Trophoblast cell (in vitro differentiated cells and primary cell): ENCODE data around the gene ARID3B.
"Not testable (repeated sequence)": the region's sequence is repeated elsewhere in the genome, so short reads cannot be mapped to it uniquely, and the experiment has no call there.

ENCODE experiments used
- DNase-seq, 2 donors: peaks; one replicate each; pipeline ENCODE4 v3.0.0-alpha.2; 2016
- H2AFZ ChIP-seq: 2 replicates; pipeline ENCODE4 v1.6.1; 2013; ENCODE audit warnings: low read length, moderate library complexity, mild to moderate bottlenecking; ENCODE audit not compliant: insufficient read depth, poor library complexity
- H2AK5ac ChIP-seq: 2 replicates; pipeline ENCODE4 v1.6.1; 2013; ENCODE audit warnings: mild to moderate bottlenecking, low read length
- H2BK120ac ChIP-seq: 2 replicates; pipeline ENCODE4 v1.6.1; 2013; ENCODE audit warnings: low read length, mild to moderate bottlenecking, moderate library complexity; ENCODE audit not compliant: insufficient read depth, poor library complexity
- H2BK12ac ChIP-seq: 2 replicates; pipeline ENCODE4 v1.6.1; 2013; ENCODE audit warnings: mild to moderate bottlenecking, low read length, moderate library complexity
- H2BK5ac ChIP-seq: 2 replicates; pipeline ENCODE4 v1.6.1; 2013; ENCODE audit warnings: low read length, low read depth, moderate library complexity, mild to moderate bottlenecking; ENCODE audit not compliant: poor library complexity
- H3K14ac ChIP-seq: 2 replicates; pipeline ENCODE4 v1.6.1; 2013; ENCODE audit warnings: mild to moderate bottlenecking, low read length
- H3K18ac ChIP-seq: 2 replicates; pipeline ENCODE4 v1.6.1; 2013; ENCODE audit warnings: mild to moderate bottlenecking, low read length
- H3K23ac ChIP-seq: 2 replicates; pipeline ENCODE4 v1.6.1; 2013; ENCODE audit warnings: low read length
- H3K27ac ChIP-seq: 2 replicates; pipeline ENCODE4 v1.5.1; 2013; ENCODE audit warnings: low read depth, mild to moderate bottlenecking, inconsistent platforms, low read length, moderate library complexity
- H3K27me3 ChIP-seq: 2 replicates; pipeline ENCODE4 v1.6.1; 2013; ENCODE audit warnings: inconsistent platforms, mild to moderate bottlenecking, low read length, moderate library complexity; ENCODE audit not compliant: insufficient read depth
- H3K36me3 ChIP-seq, 2 experiments: 1 replicate in 1 of 2; 2 replicates in 1 of 2; pipeline ENCODE4 v1.6.1; 2013; ENCODE audit warnings: low read length in 2 of 2, mild to moderate bottlenecking in 2 of 2, moderate library complexity in 1 of 2; ENCODE audit not compliant: insufficient read depth in 2 of 2, control insufficient read depth in 1 of 2
- H3K4ac ChIP-seq: 2 replicates; pipeline ENCODE4 v1.6.1; 2013; ENCODE audit warnings: low read depth, mild to moderate bottlenecking, low read length, moderate library complexity
- H3K4me1 ChIP-seq, 2 experiments: 1 replicate in 1 of 2; 2 replicates in 1 of 2; pipeline ENCODE4 v1.6.1; 2013; ENCODE audit warnings: low read length in 2 of 2, mild to moderate bottlenecking in 2 of 2, moderate library complexity in 1 of 2; ENCODE audit not compliant: insufficient read depth in 2 of 2, control insufficient read depth in 1 of 2
- H3K4me2 ChIP-seq: 2 replicates; pipeline ENCODE4 v1.6.1; 2013; ENCODE audit warnings: inconsistent platforms, mild to moderate bottlenecking, low read length, moderate library complexity
- H3K4me3 ChIP-seq: 2 replicates; pipeline ENCODE4 v1.5.1; 2013; ENCODE audit warnings: mild to moderate bottlenecking, low read depth, low read length, inconsistent platforms
- H3K79me1 ChIP-seq: one replicate; pipeline ENCODE4 v1.6.1; 2013; ENCODE audit warnings: low read length
- H3K79me2 ChIP-seq: 2 replicates; pipeline ENCODE4 v1.6.1; 2013; ENCODE audit warnings: low read length, mild to moderate bottlenecking; ENCODE audit not compliant: control insufficient read depth, insufficient read depth, poor library complexity
- H3K9ac ChIP-seq: 2 replicates; pipeline ENCODE4 v1.6.1; 2013; ENCODE audit warnings: mild to moderate bottlenecking, low read length
- H3K9me3 ChIP-seq: 2 replicates; pipeline ENCODE4 v1.6.1; 2013; ENCODE audit warnings: low read depth, mild to moderate bottlenecking, control low read depth, inconsistent platforms, low read length; ENCODE audit not compliant: insufficient read depth
- H4K12ac ChIP-seq: 2 replicates; pipeline ENCODE4 v1.6.1; 2013; ENCODE audit warnings: low read depth, mild to moderate bottlenecking, low read length, moderate library complexity
- H4K8ac ChIP-seq: 2 replicates; pipeline ENCODE4 v1.6.1; 2013; ENCODE audit warnings: low read depth, mild to moderate bottlenecking, low read length, moderate library complexity
- H4K91ac ChIP-seq: one replicate; pipeline ENCODE4 v1.6.1; 2013; ENCODE audit warnings: low read depth, mild to moderate bottlenecking, low read length, moderate library complexity
- WGBS: extraction: QIAGEN DNeasy Blood & Tissue Kit; methylation state at CpG from one replicate; pipeline ENCODE4 v1.1.7; 2013; ENCODE audit warnings: missing lambda C conversion rate; ENCODE audit not compliant: insufficient read length, insufficient coverage; ENCODE audit errors: extremely low coverage; 5-methylcytosine and 5-hydroxymethylcytosine counted together

The ARID3B gene

DNA sequence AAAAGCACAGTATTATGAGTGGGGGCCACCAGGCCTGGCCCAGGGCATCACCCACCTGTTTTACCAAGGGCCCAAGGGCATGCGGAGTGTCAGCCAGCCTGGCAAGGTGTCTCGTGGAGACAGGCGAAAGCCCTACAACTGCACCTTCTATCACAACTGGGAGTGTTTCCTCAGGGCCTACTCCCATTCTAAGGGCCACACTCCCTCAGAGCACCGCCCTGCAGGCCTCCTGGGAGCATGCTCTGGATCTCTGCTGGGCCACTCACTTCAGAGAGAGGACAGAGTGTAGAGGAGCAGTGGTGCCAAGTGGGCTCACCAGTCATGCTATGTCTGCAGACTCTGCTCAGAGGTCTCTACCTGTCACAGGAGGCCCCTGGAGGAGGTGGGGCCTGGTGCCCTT is 53.4 kb downstream of the ARID3B start:
- H4K8ac ChIP-seq: no peak overlapping the region
- no peak overlapping the region for H3K9ac ChIP-seq
- no CpG with 5 or more reads among the region's 4 CpGs for WGBS

DNA sequence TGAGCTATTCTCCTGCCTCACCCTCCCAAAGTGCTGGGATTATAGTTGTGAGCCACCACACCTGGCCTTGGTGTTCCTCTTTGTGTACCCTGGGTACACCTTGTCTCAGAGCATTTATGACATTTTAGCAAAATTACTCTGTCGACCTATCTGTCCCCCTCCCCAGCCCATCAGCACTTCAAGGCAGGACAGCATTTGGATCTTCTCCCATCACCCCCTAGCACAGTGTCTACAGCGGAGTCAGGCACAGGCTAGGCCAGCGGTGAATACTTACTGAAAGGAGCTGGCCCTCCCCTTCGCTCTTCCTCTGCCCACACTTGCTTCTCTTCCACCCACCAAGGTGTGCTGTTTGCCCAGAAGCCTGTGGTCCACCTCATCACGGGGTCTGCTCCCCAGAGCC is 54.3 kb downstream of the ARID3B start:
- Histone ChIP-seq H2AFZ (no peak overlapping the region), H2BK5ac (no peak overlapping the region), H3K27ac (no peak overlapping the region), H2AK5ac (no peak overlapping the region), H3K27me3 (no peaks in the 10 kb centered on the region), H3K4ac (no peak overlapping the region), H3K9me3 (peaks cover 3% of the 10 kb centered on the region), H3K4me2 (no peak overlapping the region), H3K18ac (no peak overlapping the region), H3K4me1 (peaks cover 21 to 25% of the 10 kb centered on the region in 2 experiments), H3K79me1 (peaks cover 7% of the 10 kb centered on the region), H3K36me3 (peaks cover 65 to 81% of the 10 kb centered on the region in 2 experiments), H2BK12ac (no peak overlapping the region), H4K91ac (no peak overlapping the region), H4K12ac (no peak overlapping the region), H3K9ac (no peak overlapping the region), H3K14ac (no peak overlapping the region), H4K8ac (no peak overlapping the region), H3K23ac (no peak overlapping the region), H3K79me2 (no peaks in the 10 kb centered on the region), H3K4me3 (no peak overlapping the region), H2BK120ac (no peak overlapping the region)
- WGBS: no CpG with 5 or more reads among the region's 5 CpGs
- no peak for DNase-seq

More for the DNA sequence above, 53.4 kb downstream of the ARID3B start:
- H3K4me1 ChIP-seq: peaks cover 25 to 29% of the 10 kb centered on the region in 2 experiments
- no peak overlapping the region for H3K14ac ChIP-seq
- no peak overlapping the region for H3K4me2 ChIP-seq
- peaks cover 11% of the 10 kb centered on the region for H3K79me1 ChIP-seq
- no peak for DNase-seq
- H4K91ac ChIP-seq: no peak overlapping the region
- no peak overlapping the region for H2AK5ac ChIP-seq
- H2BK12ac ChIP-seq: no peak overlapping the region
- H3K79me2 ChIP-seq: no peaks in the 10 kb centered on the region
- H3K36me3 ChIP-seq: peaks cover 71 to 83% of the 10 kb centered on the region in 2 experiments
- H3K27ac ChIP-seq: no peak overlapping the region
- H3K27me3 ChIP-seq: no peaks in the 10 kb centered on the region
- H3K23ac ChIP-seq: no peak overlapping the region
- peaks cover 3% of the 10 kb centered on the region for H3K9me3 ChIP-seq
- H2AFZ ChIP-seq: no peak overlapping the region
- no peak overlapping the region for H2BK120ac ChIP-seq
- H3K4ac ChIP-seq: no peak overlapping the region
- no peak overlapping the region for H2BK5ac ChIP-seq
- H3K4me3 ChIP-seq: no peak overlapping the region
- H3K18ac ChIP-seq: no peak overlapping the region
- H4K12ac ChIP-seq: no peak overlapping the region

DNA sequence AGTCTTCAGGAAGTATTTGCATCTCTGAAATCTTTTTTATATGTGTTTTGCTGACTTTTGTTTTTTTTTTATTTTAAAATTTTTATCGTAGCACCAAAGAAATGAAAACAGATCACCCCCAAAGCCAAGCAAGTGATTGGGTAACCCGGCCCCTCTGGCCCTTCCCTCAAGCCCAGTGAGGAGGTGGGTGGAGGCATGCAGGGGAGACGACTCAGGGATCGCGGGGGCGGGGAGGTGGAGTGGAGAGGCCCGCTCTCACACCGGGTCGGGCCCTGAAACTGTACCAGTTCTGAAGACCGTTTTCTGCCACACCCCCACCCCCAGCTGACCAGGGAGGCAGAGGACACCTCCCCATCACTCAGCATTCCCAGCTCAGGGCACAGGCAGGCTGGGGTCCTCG is 55.7 kb downstream of the ARID3B start:
- not testable (repeated sequence) for DNase-seq, H3K4ac ChIP-seq, H4K91ac ChIP-seq, H2AFZ ChIP-seq, H2BK12ac ChIP-seq, H2AK5ac ChIP-seq, H2BK120ac ChIP-seq, H3K4me3 ChIP-seq, H3K4me2 ChIP-seq, H4K8ac ChIP-seq, H3K27ac ChIP-seq, H2BK5ac ChIP-seq, H3K9ac ChIP-seq, H3K27me3 ChIP-seq, H3K79me1 ChIP-seq, H3K23ac ChIP-seq, H4K12ac ChIP-seq, H3K9me3 ChIP-seq, H3K14ac ChIP-seq, H3K18ac ChIP-seq, H3K79me2 ChIP-seq
- peaks cover 54 to 67% of the 10 kb centered on the region in 2 experiments for H3K36me3 ChIP-seq
- WGBS: no CpG with 5 or more reads among the region's 11 CpGs
- peaks cover 17 to 20% of the 10 kb centered on the region in 2 experiments for H3K4me1 ChIP-seq

DNA sequence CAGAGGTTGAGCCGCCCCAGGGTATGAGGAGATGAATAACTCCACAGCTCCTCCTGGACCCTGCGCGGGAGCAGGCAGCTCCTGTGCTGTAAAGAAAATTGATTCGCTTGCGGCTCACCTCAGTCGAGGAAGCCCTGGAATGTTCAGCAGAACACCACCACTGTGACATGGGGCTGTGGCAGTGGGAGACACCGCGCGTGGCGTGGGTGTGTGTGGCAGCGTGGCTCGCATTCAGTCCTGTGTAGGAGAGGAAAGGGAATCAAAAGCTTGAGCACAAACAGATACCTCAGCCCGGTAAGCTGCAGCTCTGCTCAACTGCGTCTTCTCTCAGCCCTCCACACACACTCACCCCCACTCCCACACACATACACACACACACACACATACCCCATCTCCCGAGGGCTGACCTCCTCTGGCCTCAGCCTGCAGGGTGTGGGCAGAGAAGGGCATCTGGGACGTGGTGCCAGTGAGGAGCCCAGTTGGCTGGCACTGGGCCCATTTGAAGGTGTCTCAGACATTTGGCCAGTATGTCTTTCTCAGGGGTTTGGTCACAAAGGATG is 56.2 kb downstream of the ARID3B start:
- H3K4me3 ChIP-seq, H2BK5ac ChIP-seq, H2BK120ac ChIP-seq, H3K4me2 ChIP-seq, H4K91ac ChIP-seq, H3K27me3 ChIP-seq, H2BK12ac ChIP-seq, H3K4ac ChIP-seq, H3K23ac ChIP-seq, H3K9ac ChIP-seq, H4K8ac ChIP-seq, H2AK5ac ChIP-seq, H3K18ac ChIP-seq, DNase-seq, H3K79me2 ChIP-seq, H3K79me1 ChIP-seq, H3K14ac ChIP-seq, H4K12ac ChIP-seq, H3K9me3 ChIP-seq, H3K27ac ChIP-seq, H2AFZ ChIP-seq: not testable (repeated sequence)
- no CpG with 5 or more reads among the region's 16 CpGs for WGBS
- peaks cover 51 to 63% of the 10 kb centered on the region in 2 experiments for H3K36me3 ChIP-seq
- H3K4me1 ChIP-seq: peaks cover 14 to 15% of the 10 kb centered on the region in 2 experiments
